NB4 (cell line): ENCODE measurements around the gene RETREG2.

Experiments
- CTCF ChIP-seq: IDR thresholded peaks from one replicate; pipeline ENCODE4 v1.5.1; 2012; ENCODE audit warnings: low read depth, low read length
- MAX ChIP-seq: IDR thresholded peaks from 2 replicates; pipeline ENCODE4 v1.6.1; 2011; ENCODE audit warnings: low read depth, low read length
- MYC ChIP-seq: IDR thresholded peaks from 2 replicates; pipeline ENCODE4 v1.6.1; 2011; ENCODE audit warnings: low read depth, low read length
- POLR2A ChIP-seq: IDR thresholded peaks from 2 replicates; pipeline ENCODE4 v1.6.1; 2011; ENCODE audit warnings: mild to moderate bottlenecking; ENCODE audit not compliant: insufficient read length; ENCODE audit errors: extremely low read depth

- TF ChIP-seq CTCF (no peak), POLR2A (no peak), MAX (no peak), MYC (no peak)
These were observed 17.0 kb upstream of the RETREG2 start for GRCh38 chr2:219161097-219161496.
